ENCODE measurements around the gene NEURL1B.

The NEURL1B gene

GRCh38 chr5:172700365-172701290 is 59.6 kb downstream of the NEURL1B start:
- Histone ChIP-seq H3K27ac (no peak overlapping the region), H3K4me3 (ENCODE audit: low read depth, low read length) (no peak overlapping the region), H3K36me3 (replicated peaks) (no peaks in the 10 kb centered on the region), H3K27me3 (replicated peaks) (peaks cover 26% of the 10 kb centered on the region)
- no peak for DNase-seq
- no peak for TF ChIP-seq CTCF (IDR thresholded peaks at IDR 0.05; ENCODE audit: low read depth, low read length, missing control alignments)
- in situ Hi-C loops (cut with HindIII; ENCODE audit: low pct_ligation_motif_present, low sequenced_read_pairs): no loop called here

- Histone ChIP-seq H3K27ac (no peak overlapping the region), H3K36me3 (replicated peaks) (no peaks in the 10 kb centered on the region), H3K4me3 (ENCODE audit: low read depth, low read length) (no peak overlapping the region), H3K27me3 (replicated peaks) (peaks cover 26% of the 10 kb centered on the region)
- no peak for DNase-seq
- in situ Hi-C loops (cut with HindIII; ENCODE audit: low pct_ligation_motif_present, low sequenced_read_pairs): no loop called here
- no peak for TF ChIP-seq CTCF (IDR thresholded peaks at IDR 0.05; ENCODE audit: low read depth, low read length, missing control alignments)
Observed at GRCh38 chr5:172701291-172701656, 60.2 kb downstream of the NEURL1B start.

- H3K4me3 ChIP-seq (ENCODE audit: low read depth, low read length): no peak overlapping the region
- no peak for DNase-seq
- H3K27ac ChIP-seq: no peak overlapping the region
- TF ChIP-seq CTCF (IDR thresholded peaks at IDR 0.05; ENCODE audit: low read depth, low read length, missing control alignments): no peak
- H3K27me3 ChIP-seq (replicated peaks): peaks cover 26% of the 10 kb centered on the region
- no peaks in the 10 kb centered on the region for H3K36me3 ChIP-seq (replicated peaks)
- in situ Hi-C loops (cut with HindIII; ENCODE audit: low pct_ligation_motif_present, low sequenced_read_pairs): no loop called here
Observed at GRCh38 chr5:172703952-172704351, 62.9 kb downstream of the NEURL1B start.

GRCh38 chr5:172705576-172706084 is 64.6 kb downstream of the NEURL1B start:
- Histone ChIP-seq H3K36me3 (replicated peaks) (no peaks in the 10 kb centered on the region), H3K27ac (no peak overlapping the region), H3K27me3 (replicated peaks) (peaks cover 12% of the 10 kb centered on the region), H3K4me3 (ENCODE audit: low read depth, low read length) (no peak overlapping the region)
- no peak for DNase-seq
- in situ Hi-C loops (cut with HindIII; ENCODE audit: low pct_ligation_motif_present, low sequenced_read_pairs): no loop called here
- no peak for TF ChIP-seq CTCF (IDR thresholded peaks at IDR 0.05; ENCODE audit: low read depth, low read length, missing control alignments)

- peaks cover under 1% of the 10 kb centered on the region for H3K27me3 ChIP-seq (replicated peaks)
- in situ Hi-C loops (cut with HindIII; ENCODE audit: low pct_ligation_motif_present, low sequenced_read_pairs): no loop called here
Observed at GRCh38 chr5:172706796-172707195, 65.7 kb downstream of the NEURL1B start.

More at GRCh38 chr5:172706796-172707195, 65.7 kb downstream of the NEURL1B start:
- DNase-seq: no peak
- H3K36me3 ChIP-seq (replicated peaks): no peaks in the 10 kb centered on the region
- no peak for TF ChIP-seq CTCF (IDR thresholded peaks at IDR 0.05; ENCODE audit: low read depth, low read length, missing control alignments)
- H3K27ac ChIP-seq: no peak overlapping the region
- no peak overlapping the region for H3K4me3 ChIP-seq (ENCODE audit: low read depth, low read length)
